Loucy (cell line): ENCODE measurements around the gene C3orf20.

Experiments
- H2AFZ ChIP-seq: fragments of 200-600 bp; sonication (generic); 2 replicates; pipeline ENCODE4 v1.6.0; 2016; ENCODE audit warnings: antibody characterized with exemption, mild to moderate bottlenecking, low read length, moderate library complexity
- H3F3A ChIP-seq: fragments of 200-600 bp; 2 replicates; pipeline ENCODE4 v1.6.0; 2016; ENCODE audit warnings: antibody characterized with exemption, low read depth, mild to moderate bottlenecking
- H3K27me3 ChIP-seq: fragments of 200-600 bp; sonication (generic); 2 replicates; pipeline ENCODE4 v1.6.1; 2014; ENCODE audit warnings: low read length, mild to moderate bottlenecking; ENCODE audit not compliant: insufficient read depth, poor library complexity, severe bottlenecking
- H3K36me3 ChIP-seq: fragments of 200-600 bp; sonication (generic); 2 replicates; pipeline ENCODE4 v1.6.1; 2016; ENCODE audit warnings: low read length; ENCODE audit not compliant: insufficient read depth
- H3K4me1 ChIP-seq: fragments of 200-600 bp; sonication (generic); 2 replicates; pipeline ENCODE4 v1.5.1; 2014; ENCODE audit warnings: low read length, mild to moderate bottlenecking; ENCODE audit not compliant: insufficient read depth, poor library complexity, severe bottlenecking
- H3K4me2 ChIP-seq: fragments of 200-600 bp; sonication (generic); 2 replicates; pipeline ENCODE4 v1.6.0; 2014; ENCODE audit warnings: antibody characterized with exemption, low read length, low read depth, mild to moderate bottlenecking; ENCODE audit not compliant: poor library complexity, severe bottlenecking
- H3K4me3 ChIP-seq: fragments of 200-600 bp; sonication (generic); 2 replicates; pipeline ENCODE4 v1.5.1; 2014; ENCODE audit warnings: low read length, mild to moderate bottlenecking, mixed read lengths; ENCODE audit not compliant: poor library complexity, severe bottlenecking
- H3K79me2 ChIP-seq: fragments of 200-600 bp; sonication (generic); 2 replicates; pipeline ENCODE4 v1.6.1; 2014; ENCODE audit warnings: low read length; ENCODE audit not compliant: insufficient read depth
- H3K9ac ChIP-seq: fragments of 200-600 bp; sonication (generic); 2 replicates; pipeline ENCODE4 v1.6.0; 2014; ENCODE audit warnings: mild to moderate bottlenecking, low read depth, low read length, moderate library complexity; ENCODE audit not compliant: poor library complexity, severe bottlenecking
- H3K9me2 ChIP-seq: fragments of 200-600 bp; sonication (generic); replicated peaks from 2 replicates; pipeline ENCODE4 v1.6.1; 2016; ENCODE audit warnings: low read depth, low read length, mixed read lengths
- H3K9me3 ChIP-seq: fragments of 200-600 bp; sonication (generic); 2 replicates; pipeline ENCODE4 v1.6.1; 2014; ENCODE audit warnings: mild to moderate bottlenecking, antibody characterized with exemption, low read length, low read depth; ENCODE audit not compliant: insufficient read depth
- H4K20me1 ChIP-seq: fragments of 200-600 bp; sonication (generic); 2 replicates; pipeline ENCODE4 v1.6.0; 2014; ENCODE audit warnings: antibody characterized with exemption, low read length, mild to moderate bottlenecking; ENCODE audit not compliant: insufficient read depth, poor library complexity, severe bottlenecking
- EZH2phosphoT487 ChIP-seq: fragments of 200-600 bp; IDR thresholded peaks from 2 replicates; pipeline ENCODE4 v1.6.1; 2018; ENCODE audit warnings: antibody characterized with exemption, mild to moderate bottlenecking, moderate library complexity, borderline replicate concordance
- TF ChIP-seq, protein P1 (sequence below): fragments of 200-600 bp; sonication (generic); conservative IDR thresholded peaks from 2 replicates; pipeline ENCODE4 v1.5.1; 2014; ENCODE audit warnings: mild to moderate bottlenecking, antibody characterized with exemption, low read length

C3orf20 gene

DNA sequence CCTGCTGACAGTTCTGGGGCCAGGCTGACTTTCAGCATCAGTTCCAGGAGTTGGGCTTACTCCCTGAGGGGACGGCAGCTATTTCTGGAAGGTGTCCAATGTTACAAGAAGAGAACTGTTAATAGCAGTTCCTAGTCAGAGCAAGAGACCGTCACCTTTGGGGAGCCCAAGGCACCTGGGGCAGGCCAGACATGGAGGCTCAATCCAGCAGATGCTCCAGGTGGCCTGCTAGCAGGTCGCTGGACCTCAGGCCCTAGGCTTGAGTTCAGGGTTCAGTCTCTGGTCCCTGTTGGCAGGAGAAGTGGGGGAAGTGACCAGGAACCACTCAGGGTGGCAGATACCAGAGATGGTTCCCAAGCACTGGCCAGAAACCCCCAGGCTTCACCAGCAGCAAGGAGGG, 25.9 kb downstream of the C3orf20 start:
- no peaks in the 10 kb centered on the region for H3K27me3 ChIP-seq
- TF ChIP-seq EZH2phosphoT487: no peak
- TF ChIP-seq, protein P1, sequence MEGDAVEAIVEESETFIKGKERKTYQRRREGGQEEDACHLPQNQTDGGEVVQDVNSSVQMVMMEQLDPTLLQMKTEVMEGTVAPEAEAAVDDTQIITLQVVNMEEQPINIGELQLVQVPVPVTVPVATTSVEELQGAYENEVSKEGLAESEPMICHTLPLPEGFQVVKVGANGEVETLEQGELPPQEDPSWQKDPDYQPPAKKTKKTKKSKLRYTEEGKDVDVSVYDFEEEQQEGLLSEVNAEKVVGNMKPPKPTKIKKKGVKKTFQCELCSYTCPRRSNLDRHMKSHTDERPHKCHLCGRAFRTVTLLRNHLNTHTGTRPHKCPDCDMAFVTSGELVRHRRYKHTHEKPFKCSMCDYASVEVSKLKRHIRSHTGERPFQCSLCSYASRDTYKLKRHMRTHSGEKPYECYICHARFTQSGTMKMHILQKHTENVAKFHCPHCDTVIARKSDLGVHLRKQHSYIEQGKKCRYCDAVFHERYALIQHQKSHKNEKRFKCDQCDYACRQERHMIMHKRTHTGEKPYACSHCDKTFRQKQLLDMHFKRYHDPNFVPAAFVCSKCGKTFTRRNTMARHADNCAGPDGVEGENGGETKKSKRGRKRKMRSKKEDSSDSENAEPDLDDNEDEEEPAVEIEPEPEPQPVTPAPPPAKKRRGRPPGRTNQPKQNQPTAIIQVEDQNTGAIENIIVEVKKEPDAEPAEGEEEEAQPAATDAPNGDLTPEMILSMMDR: no peak

DNA sequence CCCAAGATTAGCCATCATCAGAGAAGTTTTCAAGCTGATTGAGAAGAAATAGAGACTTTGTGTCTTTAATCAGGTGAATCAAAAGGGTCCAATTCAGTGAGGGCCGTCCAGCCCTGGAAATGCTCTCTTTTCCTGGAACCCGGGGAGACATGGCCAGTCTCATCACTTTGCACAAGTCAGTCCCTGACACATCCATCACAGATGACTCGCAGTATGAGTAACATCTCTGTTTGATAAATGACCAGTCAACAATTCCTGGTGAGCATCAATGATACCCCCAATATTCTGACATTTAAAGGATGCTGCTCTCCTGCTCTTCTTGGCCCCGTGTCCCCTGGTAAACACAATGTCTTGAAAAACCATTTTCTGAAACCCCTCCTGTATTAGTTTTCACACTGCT, 26.7 kb downstream of the C3orf20 start:
- Histone ChIP-seq H3K9me3 (no peaks in the 10 kb centered on the region), H3K4me2 (no peak overlapping the region), H2AFZ (no peak overlapping the region), H3K9ac (no peak overlapping the region), H3K27me3 (no peaks in the 10 kb centered on the region), H3K9me2 (no peaks in the 10 kb centered on the region), H3K4me3 (no peak overlapping the region), H3K4me1 (no peaks in the 10 kb centered on the region), H3K36me3 (no peaks in the 10 kb centered on the region), H3F3A (no peaks in the 10 kb centered on the region), H4K20me1 (no peaks in the 10 kb centered on the region), H3K79me2 (no peaks in the 10 kb centered on the region)
- TF ChIP-seq, protein P1: no peak
- no peak for TF ChIP-seq EZH2phosphoT487

More for the DNA sequence above, 25.9 kb downstream of the C3orf20 start:
- Histone ChIP-seq H3K36me3 (no peaks in the 10 kb centered on the region), H3K9me3 (no peaks in the 10 kb centered on the region), H3F3A (no peaks in the 10 kb centered on the region), H3K4me1 (no peaks in the 10 kb centered on the region), H3K9ac (no peak overlapping the region), H3K79me2 (no peaks in the 10 kb centered on the region), H2AFZ (no peak overlapping the region), H4K20me1 (no peaks in the 10 kb centered on the region), H3K4me2 (no peak overlapping the region), H3K9me2 (no peaks in the 10 kb centered on the region), H3K4me3 (no peak overlapping the region)

DNA sequence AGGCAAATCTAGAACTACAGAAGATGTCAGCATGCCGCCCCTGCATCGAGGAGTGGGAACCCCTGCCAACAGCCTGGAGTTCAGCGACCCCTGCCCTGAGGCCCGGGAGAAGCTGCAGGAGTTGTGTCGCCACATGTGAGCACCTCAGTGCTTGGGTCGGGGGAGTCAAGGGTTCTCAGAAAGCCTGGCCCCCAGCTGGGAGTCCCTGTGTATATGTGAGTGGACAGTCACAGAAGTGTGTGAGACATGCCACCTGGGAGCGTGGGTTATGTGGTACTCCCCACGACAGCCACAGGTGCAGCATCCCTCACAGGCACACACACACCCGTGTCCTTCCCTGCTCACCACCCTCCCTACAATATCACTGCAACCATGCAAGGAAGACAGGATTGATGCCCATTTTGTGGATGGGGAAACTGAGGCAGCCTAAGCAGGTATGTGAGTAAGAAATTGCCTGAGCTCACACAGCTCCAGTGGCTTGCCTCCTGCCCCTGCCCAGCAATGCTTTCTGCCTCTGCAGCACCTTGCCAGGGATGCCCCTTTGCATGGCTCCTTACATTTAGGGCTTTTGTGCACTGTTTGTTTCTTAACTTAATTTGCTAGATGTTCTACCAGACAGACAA, 28.3 kb downstream of the C3orf20 start:
- Histone ChIP-seq H3K4me3 (no peak overlapping the region), H3K4me2 (no peak overlapping the region), H3K9me3 (no peaks in the 10 kb centered on the region), H3K36me3 (no peaks in the 10 kb centered on the region), H3K27me3 (no peaks in the 10 kb centered on the region), H3K4me1 (no peaks in the 10 kb centered on the region), H4K20me1 (no peaks in the 10 kb centered on the region), H3K79me2 (no peaks in the 10 kb centered on the region), H2AFZ (no peak overlapping the region), H3K9me2 (no peaks in the 10 kb centered on the region), H3F3A (no peaks in the 10 kb centered on the region), H3K9ac (no peak overlapping the region)
- TF ChIP-seq, protein P1: no peak
- no peak for TF ChIP-seq EZH2phosphoT487
